GM18498 (cell line): ENCODE measurements around the gene RBMS3.

ENCODE experiments used
- ATAC-seq: cut with Tn5 transposase; IDR thresholded peaks from one replicate; pipeline ENCODE4 v1.9.1; 2021; ENCODE audit warnings: mild to moderate bottlenecking, moderate library complexity; ENCODE audit not compliant: unreplicated experiment

The RBMS3 gene

GRCh38 chr3:29608414-29609327, 327.8 kb downstream of the RBMS3 start:
- no peak for ATAC-seq

DNA sequence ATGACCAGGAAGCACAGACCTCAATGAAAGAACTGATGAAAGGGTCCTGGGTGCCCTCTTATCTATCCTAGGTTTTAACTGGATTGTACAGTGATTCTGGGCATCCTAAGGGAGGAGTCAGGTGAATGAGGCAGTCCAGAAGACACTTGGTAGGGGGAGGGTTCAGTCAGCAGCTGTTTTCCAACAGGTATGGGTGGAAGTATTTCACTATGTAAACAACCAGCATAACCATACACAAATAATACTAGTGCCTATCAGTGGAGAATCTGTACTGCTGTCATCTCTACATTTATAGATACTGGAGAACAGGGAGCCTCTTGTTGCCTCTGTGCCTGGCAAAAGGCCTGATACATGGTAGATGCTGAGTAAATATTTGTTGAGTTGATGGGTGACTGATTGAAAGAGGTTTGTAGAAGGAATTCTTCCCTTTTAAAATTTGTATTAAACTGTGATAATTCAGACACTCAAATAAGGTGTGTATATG, 328.5 kb downstream of the RBMS3 start:
- ATAC-seq: no peak

DNA sequence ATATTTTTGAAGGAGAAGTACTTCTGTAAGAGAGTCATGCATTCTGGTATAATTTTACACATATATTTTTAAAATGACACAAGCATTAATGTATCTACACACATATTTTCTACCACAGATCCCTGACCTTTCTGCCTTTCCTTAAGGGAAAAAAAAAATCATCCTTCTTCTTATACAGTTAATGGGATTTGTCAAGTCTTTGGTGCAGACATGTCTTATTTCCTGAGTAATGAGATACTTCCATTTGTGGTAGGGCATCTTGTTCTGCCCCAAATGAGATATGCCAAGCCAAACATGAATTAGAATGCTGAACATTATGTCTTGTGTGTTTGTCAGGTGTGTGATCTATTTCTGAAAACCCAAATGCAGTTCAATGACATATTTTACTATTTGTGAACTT, 329.9 kb downstream of the RBMS3 start:
- ATAC-seq: no peak

DNA sequence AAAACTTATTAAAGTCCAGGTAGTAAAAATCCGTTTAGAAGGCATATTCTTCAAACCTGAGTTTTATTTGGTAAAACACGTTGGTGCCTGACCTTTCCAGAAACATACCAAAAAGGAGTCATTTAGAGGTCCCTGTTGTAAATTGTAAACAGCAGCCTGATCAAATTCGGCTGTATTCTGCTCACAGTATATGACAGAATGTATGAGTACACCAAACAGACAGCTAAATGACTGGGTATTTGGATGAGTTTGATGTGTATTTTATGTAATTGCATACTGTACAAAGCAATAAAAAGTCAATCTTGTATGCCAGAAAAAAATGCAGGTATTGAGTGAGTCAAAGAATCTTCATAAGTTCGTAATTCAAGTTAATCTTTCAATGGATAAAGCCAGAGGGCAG, 330.4 kb downstream of the RBMS3 start:
- ATAC-seq: no peak

DNA sequence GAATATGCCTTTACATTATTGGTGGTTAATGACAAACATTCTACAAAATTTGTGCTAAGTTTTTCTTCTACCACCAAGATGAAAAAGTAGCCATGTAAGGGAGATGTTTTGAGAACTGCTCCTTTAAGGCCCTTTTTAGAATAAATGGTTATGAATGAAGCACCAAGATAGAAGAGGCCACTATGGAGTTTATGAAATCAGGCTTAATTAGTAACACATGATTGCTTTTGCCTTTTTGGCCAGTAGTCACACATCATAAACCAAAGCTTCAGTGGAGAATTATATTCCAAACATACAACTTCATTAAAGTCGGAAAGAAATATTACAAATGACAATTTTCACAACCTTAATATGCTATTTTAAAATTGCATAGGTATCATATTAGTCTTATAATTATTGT, 331.7 kb downstream of the RBMS3 start:
- no peak for ATAC-seq

GRCh38 chr3:29614954-29615353, 334.1 kb downstream of the RBMS3 start:
- ATAC-seq: no peak

DNA sequence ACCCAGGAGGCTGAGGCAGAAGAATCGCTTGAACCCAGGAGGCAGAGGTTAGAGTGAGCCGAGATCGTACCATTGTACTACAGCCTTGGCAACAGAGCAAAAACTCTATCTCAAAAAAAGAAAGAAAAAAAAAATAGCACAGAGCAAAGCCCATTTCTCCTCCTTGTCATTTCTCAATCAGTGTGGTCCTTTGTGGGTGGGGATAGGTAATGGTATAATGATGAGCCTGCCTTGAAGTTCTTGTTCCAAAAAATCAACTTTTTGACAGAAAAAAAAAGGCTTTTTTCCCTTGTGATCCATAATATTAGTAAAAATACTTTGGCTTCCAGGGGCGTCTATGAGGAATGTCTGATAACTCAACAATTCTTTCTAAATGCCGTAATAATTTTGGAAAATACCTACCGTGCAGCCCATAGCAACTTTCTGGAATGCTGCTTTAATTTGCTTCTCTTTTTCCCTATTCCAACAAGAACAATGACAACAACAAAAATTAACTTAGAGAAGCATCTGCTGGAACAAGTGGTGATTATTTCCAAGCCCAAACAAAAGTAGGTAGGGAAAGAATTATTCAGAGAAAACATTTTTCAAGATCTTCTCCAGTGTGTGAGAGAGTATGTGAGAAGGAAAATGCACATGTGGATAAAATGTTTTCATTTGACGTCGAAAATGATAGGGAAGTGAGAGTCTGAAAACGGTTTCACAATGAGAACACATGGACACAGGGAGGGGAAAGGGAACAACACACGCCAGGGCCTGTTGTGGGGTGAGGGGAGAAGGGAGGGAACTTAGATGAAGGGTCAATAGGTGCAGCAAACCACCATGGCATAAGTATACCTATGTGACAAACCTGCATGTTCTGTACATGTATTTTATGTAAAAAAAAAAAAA, 337.8 kb downstream of the RBMS3 start:
- ATAC-seq: no peak

GRCh38 chr3:29619676-29620075, 338.8 kb downstream of the RBMS3 start:
- ATAC-seq: no peak

GRCh38 chr3:29627136-29628117, 346.6 kb downstream of the RBMS3 start:
- ATAC-seq: no peak

- no peak for ATAC-seq
These were observed 347.9 kb downstream of the RBMS3 start for GRCh38 chr3:29628795-29629194.

DNA sequence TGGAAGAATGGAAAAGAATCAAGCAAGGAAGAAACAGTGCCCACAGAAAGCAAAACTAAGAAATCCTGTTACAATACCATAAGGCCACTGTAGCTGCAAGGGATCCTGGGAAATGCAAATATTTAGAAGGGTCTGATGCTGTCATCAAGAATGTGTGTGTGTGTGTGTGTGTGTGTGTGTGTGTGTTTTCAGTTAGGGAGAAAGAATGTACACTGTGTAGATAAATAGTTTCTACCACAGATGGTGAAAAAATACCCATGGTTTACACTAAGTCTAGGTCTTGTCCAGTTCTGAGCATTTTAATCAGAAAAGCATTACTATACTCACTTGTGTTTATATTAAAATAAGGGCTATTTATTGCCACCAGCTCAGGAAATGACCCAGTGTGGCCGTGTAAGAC, 355.0 kb downstream of the RBMS3 start:
- ATAC-seq: no peak

DNA sequence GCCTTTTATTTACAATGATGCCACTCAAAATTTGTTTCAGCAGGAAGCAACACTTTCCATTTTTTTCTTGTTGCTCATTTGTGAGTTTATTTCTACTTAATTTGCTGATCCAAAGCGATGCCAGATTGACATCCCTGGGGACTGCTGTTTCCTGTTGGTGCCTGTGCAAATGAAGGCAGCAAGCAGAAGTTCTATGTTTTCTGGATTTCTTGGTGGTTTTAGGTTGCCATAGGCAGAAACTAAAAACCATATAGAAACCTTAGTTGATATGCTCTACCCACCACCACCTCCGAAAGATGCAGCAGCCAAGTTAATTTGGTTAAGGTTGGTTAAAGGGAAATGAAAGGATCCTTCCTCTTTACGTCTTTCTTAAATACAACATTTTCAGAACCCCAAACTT, 356.2 kb downstream of the RBMS3 start:
- no peak for ATAC-seq

DNA sequence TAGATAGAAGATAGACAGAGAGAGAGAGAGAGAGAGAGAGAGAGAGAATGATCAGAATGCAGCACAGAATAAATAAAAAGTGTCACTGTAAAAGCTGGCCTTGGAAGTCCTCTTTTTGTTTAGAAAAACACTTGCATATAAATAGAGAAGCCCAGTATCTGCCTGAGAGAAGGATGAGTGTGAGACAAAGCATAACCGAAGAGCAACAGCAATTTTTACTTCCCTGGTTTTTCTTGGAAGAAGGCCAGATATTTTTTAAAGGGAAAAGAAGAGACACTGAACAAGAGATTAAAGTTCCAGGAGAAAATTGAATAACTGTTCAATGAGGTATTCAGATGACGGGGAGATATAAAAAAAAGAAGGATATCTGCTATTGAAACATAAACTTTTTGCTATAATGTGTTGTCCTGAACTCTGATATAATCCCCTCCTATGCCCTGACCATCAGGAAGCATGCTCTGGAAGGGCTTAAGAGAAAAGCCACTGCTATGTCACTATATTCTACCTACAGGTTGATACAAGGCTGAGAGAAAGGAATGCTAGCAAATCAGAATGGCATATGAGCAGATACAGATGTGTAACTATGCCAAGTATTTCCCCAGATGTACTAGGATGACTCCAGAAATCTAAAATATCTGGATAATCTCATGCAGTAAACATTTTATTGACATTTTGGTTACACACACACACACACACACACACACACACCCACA, 358.9 kb downstream of the RBMS3 start:
- ATAC-seq: no peak

- no peak for ATAC-seq
These were observed 361.6 kb downstream of the RBMS3 start for GRCh38 chr3:29642393-29643033.

DNA sequence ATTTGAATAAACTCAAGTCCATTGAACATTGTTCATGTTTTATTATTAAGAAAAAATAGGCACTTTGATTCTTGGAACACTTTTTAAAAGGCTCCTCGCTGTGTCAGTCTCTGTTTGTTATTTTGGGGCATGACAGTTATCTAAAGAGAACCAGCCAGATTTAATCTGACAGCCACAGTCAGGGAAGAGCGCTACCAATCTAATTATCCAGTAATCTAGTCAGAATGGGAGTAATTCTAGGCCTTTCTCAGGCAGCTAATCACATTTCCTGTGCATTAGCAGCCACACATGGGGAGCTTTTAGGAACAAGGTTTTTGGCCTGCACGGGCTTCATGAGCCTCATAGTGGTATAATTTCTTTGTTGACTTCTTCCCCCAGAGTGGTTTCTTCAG, 362.2 kb downstream of the RBMS3 start:
- no peak for ATAC-seq

GRCh38 chr3:29644261-29644660, 363.4 kb downstream of the RBMS3 start:
- ATAC-seq: no peak

DNA sequence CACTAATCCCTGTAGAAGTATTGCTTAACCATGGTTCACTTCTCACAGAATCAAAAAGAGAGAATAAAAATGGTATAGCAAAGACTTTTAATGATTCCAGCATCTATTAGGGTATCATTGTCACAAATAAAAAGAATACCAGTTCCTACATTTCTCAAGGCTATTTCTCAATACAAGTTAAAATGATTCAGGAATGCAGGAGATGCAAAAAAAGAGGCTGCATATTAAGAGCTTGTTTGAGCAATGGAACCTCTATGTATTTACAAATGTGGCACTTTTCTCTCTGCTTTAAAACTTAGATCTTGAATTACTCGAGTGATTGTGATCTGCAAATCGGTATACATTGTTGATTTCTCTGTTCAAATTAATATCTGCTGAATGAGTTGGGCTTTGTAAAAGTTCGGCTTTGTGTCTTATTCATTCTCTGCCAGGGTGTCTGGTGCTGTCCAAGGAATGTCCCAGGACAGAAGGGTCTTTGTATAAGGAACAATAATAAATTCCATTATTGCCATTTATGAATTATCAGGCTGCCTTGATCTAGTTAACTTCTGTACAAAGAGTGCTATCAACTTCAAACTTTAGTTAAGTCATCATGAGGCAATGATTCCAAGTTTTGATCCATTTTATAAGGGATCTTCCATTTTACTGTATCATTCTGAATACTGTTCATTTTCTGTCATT, 364.2 kb downstream of the RBMS3 start:
- ATAC-seq: no peak

- ATAC-seq: no peak
These were observed 365.2 kb downstream of the RBMS3 start for GRCh38 chr3:29646043-29646442.
